Glutamatergic neuron (in vitro differentiated cells): ENCODE measurements around the gene IRX2. TPM values are rescaled to one million over a fixed set of nuclear protein-coding genes. Genes with fewer than 3 reads are reported as not detected.

Experiments
- DNase-seq: peaks from one replicate; pipeline ENCODE4 v3.0.0; 2022
- H3K27ac Mint-ChIP-seq: one replicate; pipeline ENCODE4 v1.8.0; 2020; ENCODE audit warnings: mild to moderate bottlenecking, mixed read lengths, inconsistent platforms; ENCODE audit not compliant: unreplicated experiment
- H3K27me3 Mint-ChIP-seq: one replicate; pipeline ENCODE4 v1.8.0; 2020; ENCODE audit warnings: mild to moderate bottlenecking, moderate library complexity, mixed read lengths, inconsistent platforms; ENCODE audit not compliant: unreplicated experiment
- H3K36me3 Mint-ChIP-seq: one replicate; pipeline ENCODE4 v1.8.0; 2020; ENCODE audit warnings: mild to moderate bottlenecking, mixed read lengths, inconsistent platforms; ENCODE audit not compliant: unreplicated experiment
- H3K4me1 Mint-ChIP-seq: one replicate; pipeline ENCODE4 v1.8.0; 2020; ENCODE audit warnings: mild to moderate bottlenecking, low read depth, mixed read lengths, inconsistent platforms; ENCODE audit not compliant: unreplicated experiment
- H3K4me3 Mint-ChIP-seq: one replicate; pipeline ENCODE4 v1.8.0; 2020; ENCODE audit warnings: mild to moderate bottlenecking, mixed read lengths, inconsistent platforms; ENCODE audit not compliant: unreplicated experiment
- H3K9me3 Mint-ChIP-seq: one replicate; pipeline ENCODE4 v1.8.0; 2020; ENCODE audit warnings: mild to moderate bottlenecking, moderate library complexity, mixed read lengths, inconsistent platforms; ENCODE audit not compliant: unreplicated experiment
- total RNA-seq: library from RNA; stranded (reverse); fragmentation: NEBNext Ultra II Directional; extraction: Animal tissue kit (Norgen Biotek cat#: 25700); gene quantifications from one replicate; pipeline ENCODE4 v1.2.1, GENCODE V29; 2021; ENCODE audit not compliant: unreplicated experiment
- TF ChIP-seq, protein P1 (sequence below): fragments of 200-600 bp; sonication (generic); IDR thresholded peaks from one replicate; pipeline ENCODE4 v1.5.0; 2021; ENCODE audit not compliant: partially characterized antibody, unreplicated experiment

The IRX2 gene
- total RNA-seq, 1 donor from 2014 or later, result 60.7 TPM

DNA sequence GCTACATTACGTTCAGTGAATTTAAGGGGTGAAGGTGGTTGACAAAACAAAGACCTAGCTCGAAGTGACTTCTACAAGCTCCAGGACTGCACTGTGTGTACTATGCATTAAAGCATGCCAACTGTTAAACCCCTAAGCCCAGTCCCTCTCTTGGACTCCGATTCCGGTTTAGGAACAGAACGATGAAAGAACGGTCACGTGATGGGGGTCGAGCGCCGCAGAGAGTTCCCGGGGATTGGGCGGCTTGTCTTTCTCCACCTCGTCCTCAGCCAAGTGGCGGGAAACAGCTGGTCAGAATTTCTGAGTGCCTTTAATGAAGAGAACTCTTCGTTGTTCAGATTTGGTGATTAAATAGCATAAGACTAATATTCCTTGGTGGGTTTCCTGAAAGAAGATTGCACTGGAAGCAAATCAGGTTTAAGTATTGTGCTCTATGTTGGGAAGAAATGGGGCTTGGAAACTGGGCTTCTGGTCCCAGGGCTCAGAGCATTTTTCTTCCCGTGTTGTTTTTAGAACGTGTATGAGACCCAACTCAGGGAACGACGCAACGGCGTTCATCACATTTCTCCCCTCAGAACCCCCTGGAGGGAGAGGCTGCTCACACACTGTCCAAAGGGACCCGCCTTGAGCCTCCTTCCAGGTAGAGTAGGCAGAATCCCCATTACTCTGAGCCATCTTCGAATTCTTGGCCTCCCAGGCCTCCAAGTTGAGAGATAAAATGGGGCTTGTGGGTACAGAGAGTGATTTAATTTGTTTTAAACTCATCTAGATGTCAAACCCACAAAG, 25.3 kb downstream of the IRX2 start:
- no peak overlapping the region for H3K27ac Mint-ChIP-seq
- H3K4me3 Mint-ChIP-seq, result no peak overlapping the region
- no peaks in the 10 kb centered on the region for H3K4me1 Mint-ChIP-seq
- H3K27me3 Mint-ChIP-seq, result peaks cover 4% of the 10 kb centered on the region
- H3K36me3 Mint-ChIP-seq, result no peaks in the 10 kb centered on the region
- no peak for DNase-seq
- no peaks in the 10 kb centered on the region for H3K9me3 Mint-ChIP-seq
- TF ChIP-seq, protein P1, sequence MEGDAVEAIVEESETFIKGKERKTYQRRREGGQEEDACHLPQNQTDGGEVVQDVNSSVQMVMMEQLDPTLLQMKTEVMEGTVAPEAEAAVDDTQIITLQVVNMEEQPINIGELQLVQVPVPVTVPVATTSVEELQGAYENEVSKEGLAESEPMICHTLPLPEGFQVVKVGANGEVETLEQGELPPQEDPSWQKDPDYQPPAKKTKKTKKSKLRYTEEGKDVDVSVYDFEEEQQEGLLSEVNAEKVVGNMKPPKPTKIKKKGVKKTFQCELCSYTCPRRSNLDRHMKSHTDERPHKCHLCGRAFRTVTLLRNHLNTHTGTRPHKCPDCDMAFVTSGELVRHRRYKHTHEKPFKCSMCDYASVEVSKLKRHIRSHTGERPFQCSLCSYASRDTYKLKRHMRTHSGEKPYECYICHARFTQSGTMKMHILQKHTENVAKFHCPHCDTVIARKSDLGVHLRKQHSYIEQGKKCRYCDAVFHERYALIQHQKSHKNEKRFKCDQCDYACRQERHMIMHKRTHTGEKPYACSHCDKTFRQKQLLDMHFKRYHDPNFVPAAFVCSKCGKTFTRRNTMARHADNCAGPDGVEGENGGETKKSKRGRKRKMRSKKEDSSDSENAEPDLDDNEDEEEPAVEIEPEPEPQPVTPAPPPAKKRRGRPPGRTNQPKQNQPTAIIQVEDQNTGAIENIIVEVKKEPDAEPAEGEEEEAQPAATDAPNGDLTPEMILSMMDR, result no peak

DNA sequence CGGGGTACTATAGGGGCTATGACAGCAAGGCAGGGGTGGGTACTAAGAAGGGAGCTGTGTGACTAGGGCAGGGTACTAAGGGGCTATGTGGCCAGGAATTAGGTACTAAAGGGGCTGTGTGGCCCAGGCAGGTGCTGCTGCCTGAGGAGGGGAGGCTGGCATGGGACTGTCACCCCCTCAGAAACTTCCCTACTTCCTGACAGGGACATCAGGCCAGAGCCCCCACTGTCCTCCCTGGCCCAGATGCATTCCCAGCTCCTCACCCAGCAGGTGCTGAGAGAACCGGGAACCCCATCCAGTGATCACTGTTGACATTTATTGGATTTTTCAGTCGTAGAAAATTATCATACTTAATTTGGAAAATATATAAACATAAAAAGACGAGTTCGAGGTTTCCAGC, 26.6 kb downstream of the IRX2 start:
- Mint-ChIP-seq H3K36me3 (no peaks in the 10 kb centered on the region), H3K4me1 (no peaks in the 10 kb centered on the region)
- DNase-seq, result no peak

DNA sequence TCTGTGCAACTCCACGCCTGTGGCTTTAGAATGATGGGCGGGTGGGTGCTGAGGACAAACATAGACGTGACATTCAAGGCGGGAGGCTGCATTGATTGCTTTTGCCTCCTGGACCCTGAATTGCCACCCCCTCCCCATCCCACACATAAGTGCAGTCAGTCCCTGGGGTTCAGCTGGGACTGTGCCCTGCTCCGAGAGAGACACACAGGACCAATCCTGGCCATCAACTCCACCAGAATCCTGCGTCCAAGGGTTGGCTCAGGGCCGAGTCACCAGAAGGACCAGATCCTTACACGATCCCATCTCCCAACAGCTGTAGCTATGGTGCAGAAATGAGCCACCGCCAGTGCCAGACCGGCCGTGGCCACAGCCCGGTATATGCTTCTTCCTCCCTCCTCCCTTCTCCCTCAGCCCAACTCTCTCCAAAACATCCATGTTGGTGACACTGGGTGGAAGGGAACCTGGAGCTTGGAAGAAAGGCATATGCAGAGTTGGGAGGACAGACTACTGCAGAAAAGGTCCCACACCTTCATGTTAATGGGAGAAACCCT, 27.4 kb downstream of the IRX2 start:
- Mint-ChIP-seq H3K9me3 (no peaks in the 10 kb centered on the region), H3K4me1 (no peaks in the 10 kb centered on the region), H3K4me3 (no peak overlapping the region), H3K27ac (no peak overlapping the region), H3K27me3 (peaks cover 4% of the 10 kb centered on the region), H3K36me3 (no peaks in the 10 kb centered on the region)
- TF ChIP-seq, protein P1, result no peak
- DNase-seq, result no peak

More for the DNA sequence above, 26.6 kb downstream of the IRX2 start:
- Mint-ChIP-seq H3K9me3 (no peaks in the 10 kb centered on the region), H3K4me3 (no peak overlapping the region), H3K27me3 (peaks cover 4% of the 10 kb centered on the region), H3K27ac (no peak overlapping the region)
- TF ChIP-seq, protein P1, result no peak

DNA sequence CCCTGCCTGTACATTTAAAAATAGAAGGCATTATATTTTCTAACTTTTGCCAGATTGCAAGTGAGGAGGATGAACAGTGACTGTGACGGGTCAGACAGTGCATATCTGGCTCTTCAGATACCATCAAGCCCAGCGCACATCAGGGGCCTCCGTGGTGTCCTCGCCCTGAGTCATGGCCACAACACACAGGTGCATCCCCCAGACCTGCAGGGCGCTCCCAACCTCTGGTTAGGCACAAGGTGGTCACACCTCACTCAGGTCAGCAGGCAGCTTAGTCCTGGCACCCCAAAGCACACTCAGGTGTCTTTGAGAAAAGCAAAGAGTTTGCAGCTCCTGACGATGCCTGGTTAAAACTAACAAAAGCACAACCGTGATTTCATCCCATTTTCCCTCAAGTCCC, 28.6 kb downstream of the IRX2 start:
- Mint-ChIP-seq H3K36me3 (no peaks in the 10 kb centered on the region), H3K27ac (no peak overlapping the region), H3K4me1 (no peaks in the 10 kb centered on the region), H3K9me3 (peaks cover under 1% of the 10 kb centered on the region), H3K27me3 (peaks cover 4% of the 10 kb centered on the region), H3K4me3 (no peak overlapping the region)
- TF ChIP-seq, protein P1, result no peak
- no peak for DNase-seq
